Loucy (cell line): ENCODE measurements around the gene POLR2B.

Experiments
- H2AFZ ChIP-seq: fragments of 200-600 bp; sonication (generic); 2 replicates; pipeline ENCODE4 v1.6.0; 2016; ENCODE audit warnings: antibody characterized with exemption, mild to moderate bottlenecking, low read length, moderate library complexity
- H3F3A ChIP-seq: fragments of 200-600 bp; 2 replicates; pipeline ENCODE4 v1.6.0; 2016; ENCODE audit warnings: antibody characterized with exemption, low read depth, mild to moderate bottlenecking
- H3K27me3 ChIP-seq: fragments of 200-600 bp; sonication (generic); 2 replicates; pipeline ENCODE4 v1.6.1; 2014; ENCODE audit warnings: low read length, mild to moderate bottlenecking; ENCODE audit not compliant: insufficient read depth, poor library complexity, severe bottlenecking
- H3K36me3 ChIP-seq: fragments of 200-600 bp; sonication (generic); 2 replicates; pipeline ENCODE4 v1.6.1; 2016; ENCODE audit warnings: low read length; ENCODE audit not compliant: insufficient read depth
- H3K4me1 ChIP-seq: fragments of 200-600 bp; sonication (generic); 2 replicates; pipeline ENCODE4 v1.5.1; 2014; ENCODE audit warnings: low read length, mild to moderate bottlenecking; ENCODE audit not compliant: insufficient read depth, poor library complexity, severe bottlenecking
- H3K4me2 ChIP-seq: fragments of 200-600 bp; sonication (generic); 2 replicates; pipeline ENCODE4 v1.6.0; 2014; ENCODE audit warnings: antibody characterized with exemption, low read length, low read depth, mild to moderate bottlenecking; ENCODE audit not compliant: poor library complexity, severe bottlenecking
- H3K4me3 ChIP-seq: fragments of 200-600 bp; sonication (generic); 2 replicates; pipeline ENCODE4 v1.5.1; 2014; ENCODE audit warnings: low read length, mild to moderate bottlenecking, mixed read lengths; ENCODE audit not compliant: poor library complexity, severe bottlenecking
- H3K79me2 ChIP-seq: fragments of 200-600 bp; sonication (generic); 2 replicates; pipeline ENCODE4 v1.6.1; 2014; ENCODE audit warnings: low read length; ENCODE audit not compliant: insufficient read depth
- H3K9ac ChIP-seq: fragments of 200-600 bp; sonication (generic); 2 replicates; pipeline ENCODE4 v1.6.0; 2014; ENCODE audit warnings: mild to moderate bottlenecking, low read depth, low read length, moderate library complexity; ENCODE audit not compliant: poor library complexity, severe bottlenecking
- H3K9me2 ChIP-seq: fragments of 200-600 bp; sonication (generic); replicated peaks from 2 replicates; pipeline ENCODE4 v1.6.1; 2016; ENCODE audit warnings: low read depth, low read length, mixed read lengths
- H3K9me3 ChIP-seq: fragments of 200-600 bp; sonication (generic); 2 replicates; pipeline ENCODE4 v1.6.1; 2014; ENCODE audit warnings: mild to moderate bottlenecking, antibody characterized with exemption, low read length, low read depth; ENCODE audit not compliant: insufficient read depth
- H4K20me1 ChIP-seq: fragments of 200-600 bp; sonication (generic); 2 replicates; pipeline ENCODE4 v1.6.0; 2014; ENCODE audit warnings: antibody characterized with exemption, low read length, mild to moderate bottlenecking; ENCODE audit not compliant: insufficient read depth, poor library complexity, severe bottlenecking
- EZH2phosphoT487 ChIP-seq: fragments of 200-600 bp; IDR thresholded peaks from 2 replicates; pipeline ENCODE4 v1.6.1; 2018; ENCODE audit warnings: antibody characterized with exemption, mild to moderate bottlenecking, moderate library complexity, borderline replicate concordance
- TF ChIP-seq, protein P1 (sequence below): fragments of 200-600 bp; sonication (generic); conservative IDR thresholded peaks from 2 replicates; pipeline ENCODE4 v1.5.1; 2014; ENCODE audit warnings: mild to moderate bottlenecking, antibody characterized with exemption, low read length

POLR2B gene

DNA sequence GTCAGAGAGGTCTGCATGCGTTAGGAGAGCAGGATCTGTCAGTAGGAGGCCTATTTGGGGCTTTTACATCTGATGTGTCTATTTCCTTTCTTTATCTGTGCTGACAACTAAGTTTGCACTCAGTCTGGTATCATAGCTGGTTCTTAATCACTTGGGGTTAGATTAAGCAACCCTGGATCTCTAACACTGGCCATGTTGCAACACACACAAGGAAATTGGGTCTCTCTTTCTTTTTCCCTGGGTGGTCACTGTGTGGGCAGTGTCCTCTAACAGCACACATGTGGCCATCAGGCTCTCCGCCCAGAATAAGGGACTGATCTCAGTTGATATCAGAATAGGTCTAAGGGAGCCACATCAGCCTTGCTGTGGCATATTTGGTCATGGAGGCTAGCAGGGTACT lies 92.6 kb downstream of the POLR2B start:
- Histone ChIP-seq H4K20me1 (no peaks in the 10 kb centered on the region), H3K4me3 (no peak overlapping the region), H3K9me3 (no peaks in the 10 kb centered on the region), H3K36me3 (no peaks in the 10 kb centered on the region), H3K9ac (no peak overlapping the region), H3K27me3 (no peaks in the 10 kb centered on the region), H3K9me2 (no peaks in the 10 kb centered on the region), H2AFZ (no peak overlapping the region), H3K79me2 (no peaks in the 10 kb centered on the region), H3K4me1 (no peaks in the 10 kb centered on the region), H3K4me2 (no peak overlapping the region), H3F3A (no peaks in the 10 kb centered on the region)
- no peak for TF ChIP-seq EZH2phosphoT487
- TF ChIP-seq, protein P1, sequence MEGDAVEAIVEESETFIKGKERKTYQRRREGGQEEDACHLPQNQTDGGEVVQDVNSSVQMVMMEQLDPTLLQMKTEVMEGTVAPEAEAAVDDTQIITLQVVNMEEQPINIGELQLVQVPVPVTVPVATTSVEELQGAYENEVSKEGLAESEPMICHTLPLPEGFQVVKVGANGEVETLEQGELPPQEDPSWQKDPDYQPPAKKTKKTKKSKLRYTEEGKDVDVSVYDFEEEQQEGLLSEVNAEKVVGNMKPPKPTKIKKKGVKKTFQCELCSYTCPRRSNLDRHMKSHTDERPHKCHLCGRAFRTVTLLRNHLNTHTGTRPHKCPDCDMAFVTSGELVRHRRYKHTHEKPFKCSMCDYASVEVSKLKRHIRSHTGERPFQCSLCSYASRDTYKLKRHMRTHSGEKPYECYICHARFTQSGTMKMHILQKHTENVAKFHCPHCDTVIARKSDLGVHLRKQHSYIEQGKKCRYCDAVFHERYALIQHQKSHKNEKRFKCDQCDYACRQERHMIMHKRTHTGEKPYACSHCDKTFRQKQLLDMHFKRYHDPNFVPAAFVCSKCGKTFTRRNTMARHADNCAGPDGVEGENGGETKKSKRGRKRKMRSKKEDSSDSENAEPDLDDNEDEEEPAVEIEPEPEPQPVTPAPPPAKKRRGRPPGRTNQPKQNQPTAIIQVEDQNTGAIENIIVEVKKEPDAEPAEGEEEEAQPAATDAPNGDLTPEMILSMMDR, result no peak

DNA sequence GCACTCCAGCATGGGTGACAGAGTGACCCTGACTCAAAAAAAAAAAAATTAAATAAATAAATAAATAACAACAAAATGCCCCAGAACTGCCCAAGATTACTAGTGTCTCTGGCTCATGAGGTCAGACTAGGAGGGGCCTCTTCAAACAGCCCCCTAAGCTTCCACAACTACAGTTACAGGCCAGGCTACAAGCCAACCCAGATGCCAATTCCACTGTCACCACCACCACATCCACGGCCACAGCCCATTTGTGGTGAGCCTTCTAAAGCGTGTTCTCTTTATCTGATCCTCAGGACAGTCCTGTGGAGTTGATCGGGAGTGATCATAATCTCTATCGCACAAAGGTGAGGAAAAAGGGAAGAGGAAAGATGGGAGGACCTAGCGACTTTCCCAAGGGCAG lies 94.9 kb downstream of the POLR2B start:
- Histone ChIP-seq H4K20me1 (no peaks in the 10 kb centered on the region), H3K9me3 (no peaks in the 10 kb centered on the region), H3K9me2 (no peaks in the 10 kb centered on the region), H3F3A (no peaks in the 10 kb centered on the region), H3K79me2 (no peaks in the 10 kb centered on the region), H3K4me1 (no peaks in the 10 kb centered on the region), H3K9ac (no peak overlapping the region), H3K4me3 (no peak overlapping the region), H3K27me3 (no peaks in the 10 kb centered on the region), H3K36me3 (no peaks in the 10 kb centered on the region), H3K4me2 (no peak overlapping the region), H2AFZ (no peak overlapping the region)
- TF ChIP-seq, protein P1, result no peak
- TF ChIP-seq EZH2phosphoT487, result no peak

DNA sequence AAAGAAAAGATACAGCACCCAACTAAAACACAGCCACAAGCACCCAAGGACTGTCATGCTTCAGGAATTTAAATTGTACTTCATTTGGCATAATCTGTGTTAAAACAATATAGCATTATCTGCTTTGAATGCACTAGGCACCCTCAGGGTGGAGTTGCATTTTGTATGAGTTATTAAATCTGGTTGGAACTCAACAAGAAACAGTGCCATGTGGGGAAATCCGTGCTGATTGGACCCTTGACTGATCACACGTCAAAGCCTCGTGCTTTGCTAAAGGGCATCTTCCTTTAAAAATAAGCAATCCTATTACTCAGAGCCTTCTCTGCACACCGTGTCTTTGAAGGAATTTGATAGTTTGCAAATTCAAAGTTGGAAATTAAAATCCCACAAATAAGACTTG lies 96.0 kb downstream of the POLR2B start:
- no peak for TF ChIP-seq EZH2phosphoT487
- TF ChIP-seq, protein P1, result no peak
- Histone ChIP-seq H3K79me2 (no peaks in the 10 kb centered on the region), H3K9me3 (no peaks in the 10 kb centered on the region), H3K4me3 (no peak overlapping the region), H3K9me2 (no peaks in the 10 kb centered on the region), H3K4me2 (no peak overlapping the region), H4K20me1 (no peaks in the 10 kb centered on the region), H2AFZ (no peak overlapping the region), H3K27me3 (no peaks in the 10 kb centered on the region), H3K36me3 (no peaks in the 10 kb centered on the region), H3F3A (no peaks in the 10 kb centered on the region), H3K4me1 (no peaks in the 10 kb centered on the region), H3K9ac (no peak overlapping the region)
